Lower leg skin (tissue), 4 donors: ENCODE results near the gene RPL31. TPM values are rescaled to one million over a fixed set of nuclear protein-coding genes. Genes with fewer than 3 reads are reported as not detected.

Source experiments
- DNase-seq, 2 donors: peaks; one replicate each; pipeline ENCODE4 v3.0.0-alpha.2; 2019; ENCODE audit warnings: low spot score in 2 of 2
- H3K4me3 ChIP-seq: fragments of 200-600 bp; sonication (generic); 2 replicates; pipeline ENCODE4 v1.5.1; 2017; ENCODE audit warnings: mild to moderate bottlenecking, low read depth; ENCODE audit not compliant: poor library complexity, severe bottlenecking
- POLR2A ChIP-seq, 2 donors: fragments of 450-650 bp; IDR thresholded peaks; one replicate each; pipeline ENCODE4 v1.6.1; 2016 to 2017; ENCODE audit warnings: antibody characterized with exemption in 2 of 2, mild to moderate bottlenecking in 1 of 2, moderate library complexity in 1 of 2
- WGBS, 2 donors: methylation state at CpG; one replicate each; pipeline ENCODE4 v1.1.5; 2018; 5-methylcytosine and 5-hydroxymethylcytosine counted together
- intact Hi-C: fragments of 100-400 bp; cut with DNase I; formaldehyde crosslinking; loops from one replicate; pipeline ENCODE4 v1.15.0; 2023; ENCODE audit warnings: low total_unique reads
- total RNA-seq, 4 donors: library from RNA; depleted of rRNA; stranded (reverse); fragments of >200 nt; gene quantifications; one replicate each; pipeline ENCODE4 v1.1.0, GENCODE V29; 2016
- TF ChIP-seq, protein P1 (sequence below), 3 donors: fragments of 450-650 bp; IDR thresholded peaks; one replicate each; pipeline ENCODE4 v1.5.1; 2016; ENCODE audit warnings: antibody characterized with exemption in 3 of 3, mild to moderate bottlenecking in 3 of 3, moderate library complexity in 2 of 3

RPL31 gene
- total RNA-seq, 4 donors from 2014 or later, result 1,244 to 1,827 (median 1,503) TPM

GRCh38 chr2:100989666-100990065, 12.4 kb upstream of the RPL31 start:
- intact Hi-C loops, result loop anchor here (10.0 kb wide), 1 partner anchor 255 kb away; no protein-coding TSS in a partner anchor
- peak in 1 of 2 donors; percentile 31 for DNase-seq
- no peak overlapping the region for H3K4me3 ChIP-seq
- TF ChIP-seq, protein P1, sequence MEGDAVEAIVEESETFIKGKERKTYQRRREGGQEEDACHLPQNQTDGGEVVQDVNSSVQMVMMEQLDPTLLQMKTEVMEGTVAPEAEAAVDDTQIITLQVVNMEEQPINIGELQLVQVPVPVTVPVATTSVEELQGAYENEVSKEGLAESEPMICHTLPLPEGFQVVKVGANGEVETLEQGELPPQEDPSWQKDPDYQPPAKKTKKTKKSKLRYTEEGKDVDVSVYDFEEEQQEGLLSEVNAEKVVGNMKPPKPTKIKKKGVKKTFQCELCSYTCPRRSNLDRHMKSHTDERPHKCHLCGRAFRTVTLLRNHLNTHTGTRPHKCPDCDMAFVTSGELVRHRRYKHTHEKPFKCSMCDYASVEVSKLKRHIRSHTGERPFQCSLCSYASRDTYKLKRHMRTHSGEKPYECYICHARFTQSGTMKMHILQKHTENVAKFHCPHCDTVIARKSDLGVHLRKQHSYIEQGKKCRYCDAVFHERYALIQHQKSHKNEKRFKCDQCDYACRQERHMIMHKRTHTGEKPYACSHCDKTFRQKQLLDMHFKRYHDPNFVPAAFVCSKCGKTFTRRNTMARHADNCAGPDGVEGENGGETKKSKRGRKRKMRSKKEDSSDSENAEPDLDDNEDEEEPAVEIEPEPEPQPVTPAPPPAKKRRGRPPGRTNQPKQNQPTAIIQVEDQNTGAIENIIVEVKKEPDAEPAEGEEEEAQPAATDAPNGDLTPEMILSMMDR (IDR thresholded peaks at IDR 0.05), result no peak
- TF ChIP-seq POLR2A (IDR thresholded peaks at IDR 0.05), result no peak
- WGBS, 2 donors, result 88 to 93% methylated on average over 3 of the region's 3 CpGs

- WGBS, 2 donors, result 89 to 90% methylated on average over 9 of the region's 9 CpGs
- no peak overlapping the region for H3K4me3 ChIP-seq
- TF ChIP-seq POLR2A (IDR thresholded peaks at IDR 0.05), result no peak
- TF ChIP-seq, protein P1 (IDR thresholded peaks at IDR 0.05), result no peak
- intact Hi-C loops, result no loop called here
- peak in 1 of 2 donors; percentile 54 for DNase-seq
These were observed 11.9 kb upstream of the RPL31 start for GRCh38 chr2:100990166-100990565.

DNA sequence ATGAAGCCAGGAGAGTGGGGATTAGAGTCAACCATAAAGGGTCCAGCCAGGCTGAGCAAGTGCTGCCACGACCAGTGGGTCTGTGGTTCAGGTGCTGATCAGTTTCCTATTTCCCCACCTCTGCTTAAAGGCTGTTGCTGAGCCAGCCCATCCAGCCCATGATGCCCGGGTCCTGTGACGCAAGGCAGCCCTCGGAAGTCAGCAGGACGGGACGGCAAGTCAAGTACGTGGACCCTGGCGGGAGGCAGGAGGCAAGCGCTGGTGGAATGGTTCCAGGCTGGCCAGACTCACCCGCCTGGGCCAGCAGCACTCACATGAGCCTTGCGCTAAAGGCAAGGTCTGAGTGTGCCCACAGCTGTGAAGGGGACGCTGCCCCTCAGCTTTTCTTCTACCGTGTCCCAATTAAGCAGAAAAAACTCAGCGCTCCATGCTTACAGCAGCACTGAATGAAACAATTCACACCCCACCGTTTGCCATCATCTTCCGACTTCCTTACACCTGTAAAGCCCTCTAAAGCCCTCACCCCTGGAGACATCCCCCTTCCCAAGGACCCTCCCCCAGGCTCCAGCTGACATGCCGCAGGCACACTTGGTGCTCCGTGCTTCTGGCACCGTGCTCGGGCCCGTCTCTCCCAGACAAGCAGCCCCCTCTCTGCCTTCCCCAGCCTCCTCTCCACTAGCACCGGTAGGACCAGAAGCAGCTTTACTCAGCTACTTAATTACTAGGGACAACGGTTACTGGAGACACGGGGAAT, 11.3 kb upstream of the RPL31 start:
- 84 to 90% methylated on average over 24 of the region's 24 CpGs for WGBS, 2 donors
- DNase-seq, result peak in 1 of 2 donors; percentile 62
- TF ChIP-seq, protein P1 (IDR thresholded peaks at IDR 0.05), result no peak
- no peak for TF ChIP-seq POLR2A (IDR thresholded peaks at IDR 0.05)
- intact Hi-C loops, result no loop called here
- H3K4me3 ChIP-seq, result no peak overlapping the region

- 93 to 95% methylated on average over 5 of the region's 5 CpGs for WGBS, 2 donors
- intact Hi-C loops, result no loop called here
- DNase-seq, result peak in 1 of 2 donors; percentile 58
- TF ChIP-seq, protein P1 (IDR thresholded peaks at IDR 0.05), result no peak
- no peak for TF ChIP-seq POLR2A (IDR thresholded peaks at IDR 0.05)
- no peak overlapping the region for H3K4me3 ChIP-seq
These were observed 10.7 kb upstream of the RPL31 start for GRCh38 chr2:100991404-100991773.

- 82 to 84% methylated on average over 6 of the region's 6 CpGs for WGBS, 2 donors
- peak in 1 of 2 donors; percentile 48 for DNase-seq
- intact Hi-C loops, result no loop called here
- H3K4me3 ChIP-seq, result no peak overlapping the region
- TF ChIP-seq, protein P1 (IDR thresholded peaks at IDR 0.05), result no peak
- no peak for TF ChIP-seq POLR2A (IDR thresholded peaks at IDR 0.05)
These were observed 9.8 kb upstream of the RPL31 start for GRCh38 chr2:100992262-100992661.
